GM19395 (cell line): Measurements from ENCODE around the gene EMILIN2.
"Not testable (repeated sequence)": the region's sequence is repeated elsewhere in the genome, so short reads cannot be mapped to it uniquely, and the experiment has no call there.

Experiments used
- ATAC-seq: cut with Tn5 transposase; IDR thresholded peaks from one replicate; pipeline ENCODE4 v1.9.1; 2021; ENCODE audit warnings: mild to moderate bottlenecking, moderate library complexity; ENCODE audit not compliant: unreplicated experiment

EMILIN2 gene

DNA sequence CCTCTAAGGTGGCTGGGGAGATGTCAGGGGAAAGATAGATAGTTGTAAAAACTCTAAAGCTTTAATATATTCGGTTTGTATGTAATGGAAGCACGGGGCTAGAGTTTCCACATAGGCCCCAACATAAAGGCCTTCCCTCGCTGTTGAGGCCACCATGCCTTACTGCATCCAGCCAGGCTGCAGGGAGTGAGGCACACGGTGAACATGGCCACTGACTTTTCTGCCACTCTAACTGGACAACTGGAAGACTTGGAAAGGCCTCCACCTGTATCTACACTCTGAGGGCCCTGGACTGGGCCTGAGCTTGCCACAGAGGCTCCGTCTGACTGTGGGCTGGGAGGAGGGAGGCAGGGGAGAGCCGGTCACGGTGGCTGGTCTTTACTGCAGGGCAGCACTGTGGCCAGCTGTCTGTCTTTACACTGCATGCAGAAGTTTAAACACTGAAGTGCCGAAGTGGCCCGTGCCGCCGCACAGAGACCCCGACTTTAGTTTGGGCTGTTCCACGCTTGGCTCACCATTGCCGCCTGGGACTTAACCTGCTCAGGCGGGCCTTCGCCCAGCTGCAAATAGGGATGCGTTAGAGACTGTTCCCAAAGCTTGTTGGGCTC lies 66.7 kb downstream of the EMILIN2 start:
- ATAC-seq, result no peak

GRCh38 chr18:2914185-2914880 lies 67.5 kb downstream of the EMILIN2 start:
- no peak for ATAC-seq

DNA sequence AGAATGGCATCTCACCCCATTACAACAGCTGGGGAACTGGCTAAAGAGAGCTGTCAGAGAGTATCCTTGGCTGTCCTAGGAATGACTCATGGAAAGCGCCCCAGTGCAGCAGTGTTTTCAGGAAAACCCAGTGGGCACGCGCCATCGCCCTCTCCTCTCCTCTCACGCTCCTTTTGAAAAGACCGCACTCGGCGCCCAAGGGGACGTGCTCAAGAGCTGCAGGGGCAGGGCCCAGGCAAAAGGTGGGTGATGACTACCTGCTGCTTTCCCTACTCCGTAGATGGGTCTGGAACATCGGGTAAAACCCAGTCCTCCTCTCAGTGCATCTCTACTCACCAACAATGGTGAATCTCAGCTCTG lies 68.1 kb downstream of the EMILIN2 start:
- no peak for ATAC-seq

GRCh38 chr18:2915486-2915885 lies 68.7 kb downstream of the EMILIN2 start:
- ATAC-seq, result not testable (repeated sequence)

GRCh38 chr18:2916184-2916583 lies 69.4 kb downstream of the EMILIN2 start:
- ATAC-seq, result no peak

DNA sequence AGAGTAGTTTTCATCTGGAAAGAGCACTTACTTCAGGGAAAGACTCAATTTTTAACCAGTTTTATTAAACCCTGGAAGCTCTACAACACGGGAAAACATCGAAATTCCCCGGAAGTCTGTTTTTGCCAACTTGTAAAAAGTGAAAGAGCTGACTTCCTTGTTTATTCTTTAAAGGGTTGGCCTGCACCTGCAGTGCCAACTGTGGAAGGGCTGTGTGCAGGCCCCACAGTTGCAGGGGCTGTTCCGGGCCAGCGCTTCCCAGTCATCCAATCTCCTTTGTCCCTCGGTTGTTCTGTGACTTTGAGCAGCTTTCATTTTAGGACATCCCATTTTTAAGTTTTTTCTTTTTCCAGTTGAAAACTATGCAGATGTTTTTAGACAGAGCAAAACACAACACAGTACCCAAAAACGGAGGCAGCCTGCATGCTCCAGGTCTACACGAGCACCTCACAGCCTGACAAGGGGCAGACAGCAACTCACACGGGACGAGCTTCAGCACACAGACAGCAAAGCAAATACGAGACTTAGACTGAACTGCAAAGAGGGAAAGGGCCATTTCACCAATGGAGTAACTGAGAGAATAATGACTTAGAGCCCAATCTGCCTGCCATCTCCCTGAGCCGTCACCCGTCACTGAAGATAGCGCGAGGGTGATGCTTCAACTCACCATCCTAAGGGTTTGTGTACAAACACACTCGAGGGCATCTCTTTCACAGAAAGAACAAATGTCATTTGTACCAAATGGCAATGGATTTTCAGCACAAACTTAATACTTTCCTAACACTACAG lies 70.6 kb downstream of the EMILIN2 start:
- no peak for ATAC-seq

DNA sequence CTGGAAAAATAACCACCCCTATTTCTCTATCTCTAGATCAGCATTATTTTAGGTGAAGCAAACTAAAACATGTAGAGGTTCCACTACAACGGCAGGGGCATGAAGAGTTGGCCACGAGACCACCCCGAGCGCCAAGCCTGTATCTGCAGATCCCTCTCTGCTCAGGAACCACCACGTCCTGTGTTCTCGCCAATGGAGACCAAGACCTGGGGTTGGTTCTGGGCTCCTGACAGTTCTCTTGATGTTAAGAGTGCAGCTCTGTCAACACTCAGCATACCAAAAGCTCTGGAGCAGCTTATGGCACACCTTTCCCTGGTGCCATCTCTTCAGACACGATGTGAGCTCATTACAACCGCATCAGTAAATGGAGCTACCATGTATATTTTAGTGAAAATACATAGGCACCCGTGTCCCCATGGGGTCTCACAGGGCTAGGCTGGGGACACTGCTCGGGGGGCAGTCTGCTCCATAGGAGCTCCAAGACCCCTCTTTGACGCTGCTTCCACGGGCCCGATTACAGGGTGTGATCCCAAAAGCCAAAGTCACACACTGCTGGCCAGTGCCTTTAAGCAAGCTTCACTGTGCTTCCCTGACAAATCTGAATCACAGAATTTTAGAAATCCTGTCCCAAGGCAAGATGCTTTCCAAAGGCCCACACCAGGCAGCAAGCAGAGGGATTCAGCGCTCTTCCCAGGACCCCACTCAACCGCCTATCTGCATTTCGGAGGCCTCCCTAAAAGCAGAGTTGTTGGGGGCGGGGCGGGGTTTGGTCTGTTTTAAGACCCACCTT lies 72.2 kb downstream of the EMILIN2 start:
- no peak for ATAC-seq

DNA sequence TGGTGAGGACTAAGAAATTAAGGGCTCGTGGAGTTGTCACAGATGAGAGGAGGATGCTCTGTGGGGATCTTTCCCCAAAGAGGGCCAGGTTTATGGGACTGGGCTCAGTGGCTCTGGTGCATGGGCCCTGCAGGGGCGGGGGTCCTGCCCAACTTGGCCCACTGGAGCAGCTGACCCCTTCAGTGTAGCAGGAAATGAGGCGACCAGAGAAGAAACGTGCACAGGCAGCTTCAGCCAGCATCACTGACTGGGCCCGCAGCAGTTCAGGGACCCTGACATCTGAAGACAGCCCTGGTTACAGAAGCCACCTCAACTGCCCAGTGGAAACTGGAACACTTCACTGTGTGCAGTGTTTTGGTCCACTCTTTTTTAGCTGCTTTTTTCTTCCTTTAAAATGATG lies 72.8 kb downstream of the EMILIN2 start:
- no peak for ATAC-seq

DNA sequence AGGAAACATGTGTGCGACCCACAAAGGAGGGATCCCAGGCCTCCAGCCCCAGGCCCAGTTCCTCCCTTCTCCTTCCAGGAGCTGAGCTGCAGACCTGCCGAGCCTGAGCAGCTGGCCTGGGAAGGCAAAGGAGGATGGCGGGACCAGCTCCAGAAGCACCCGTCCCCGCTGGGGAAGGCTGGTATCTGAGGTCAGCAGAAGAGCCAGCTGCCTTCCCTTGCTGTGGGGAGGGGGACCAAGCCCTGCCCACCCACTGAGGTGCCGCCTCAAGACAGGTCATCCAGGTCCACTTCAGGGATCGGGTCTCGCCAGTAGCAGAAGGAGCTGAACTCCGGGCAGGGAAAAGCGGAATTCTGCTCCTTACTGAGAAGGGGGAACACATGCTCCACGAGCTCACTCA lies 73.2 kb downstream of the EMILIN2 start:
- no peak for ATAC-seq

DNA sequence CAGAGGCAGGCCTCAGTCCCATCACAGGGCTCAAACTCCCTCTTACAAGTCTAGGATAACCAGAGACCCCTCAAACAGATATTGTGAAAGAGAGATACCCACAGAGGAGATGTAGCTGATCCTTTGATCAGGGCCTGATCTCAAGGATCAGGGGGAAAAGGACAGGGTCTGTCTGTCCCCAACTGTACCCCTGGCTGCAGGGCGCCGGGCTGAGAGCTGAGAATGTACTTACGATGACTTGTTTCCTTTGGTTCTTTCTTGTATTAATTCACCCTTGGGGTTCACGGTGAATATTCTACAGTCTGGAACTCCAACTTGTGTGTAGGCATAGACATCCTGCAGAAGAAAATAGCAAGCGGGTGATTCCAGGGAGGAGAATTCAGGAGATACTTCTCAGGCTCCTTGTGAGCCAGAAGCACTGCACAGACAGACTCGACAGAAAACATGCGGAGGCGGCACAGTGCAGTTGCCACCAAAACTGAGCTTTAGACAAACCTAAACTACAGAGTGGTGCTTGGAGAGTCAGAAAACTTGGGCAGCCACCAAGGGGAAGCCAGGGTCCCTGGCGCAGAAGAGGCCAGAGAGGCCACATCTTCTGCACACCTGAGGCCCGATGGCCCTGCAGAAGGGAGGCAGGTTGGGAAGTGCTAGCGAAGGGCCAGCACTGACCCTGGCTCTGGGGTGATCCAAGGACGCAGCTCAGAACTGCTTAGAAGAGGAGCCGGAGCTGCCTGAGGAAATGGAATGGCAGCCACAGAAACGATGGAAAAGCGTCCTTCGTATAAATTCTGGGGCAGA lies 73.9 kb downstream of the EMILIN2 start:
- no peak for ATAC-seq

DNA sequence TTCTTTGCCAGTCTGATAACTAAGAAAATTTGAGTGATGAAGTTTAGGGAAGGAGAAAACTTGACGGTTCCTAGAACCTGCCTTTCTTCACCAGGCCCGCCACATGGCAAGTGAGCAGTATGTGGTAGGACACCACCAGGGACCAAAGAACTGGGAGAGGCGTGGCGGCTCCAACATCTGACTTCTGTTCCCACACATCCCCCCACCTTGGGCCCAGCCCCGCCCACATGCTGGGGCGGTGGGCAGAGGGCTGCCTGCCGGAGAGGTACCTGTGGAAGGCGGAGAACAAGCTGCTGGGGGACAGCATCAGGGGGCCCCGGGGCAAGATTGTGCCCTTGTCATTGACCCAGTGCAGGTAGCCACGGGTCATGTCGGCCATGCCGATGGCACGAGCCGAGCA lies 75.0 kb downstream of the EMILIN2 start:
- ATAC-seq, result no peak

DNA sequence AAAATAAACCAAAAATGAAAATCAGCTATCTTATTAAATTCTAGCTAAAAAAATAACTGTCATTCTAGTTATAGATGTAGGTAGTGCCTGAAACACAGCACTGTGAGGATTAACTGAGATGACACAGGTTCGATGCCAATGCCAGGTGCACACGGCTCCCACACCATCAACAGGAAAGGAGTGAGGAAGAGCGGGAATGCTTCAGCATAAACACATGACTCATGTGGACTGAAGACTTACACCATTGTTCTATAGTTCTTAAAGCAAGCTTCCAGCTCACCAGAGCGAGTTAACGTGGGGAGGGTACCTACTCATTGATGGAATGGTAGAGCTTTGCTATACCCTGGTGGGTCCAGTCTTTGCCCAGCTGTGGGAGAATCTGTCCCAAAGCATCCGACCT lies 76.7 kb downstream of the EMILIN2 start:
- no peak for ATAC-seq

- no peak for ATAC-seq
These were observed 78.1 kb downstream of the EMILIN2 start for GRCh38 chr18:2924920-2925319.

- ATAC-seq, result no peak
These were observed 79.7 kb downstream of the EMILIN2 start for GRCh38 chr18:2926528-2926927.

- ATAC-seq, result no peak
These were observed 80.9 kb downstream of the EMILIN2 start for GRCh38 chr18:2927745-2928144.

GRCh38 chr18:2932247-2933181 lies 85.7 kb downstream of the EMILIN2 start:
- ATAC-seq, result no peak

GRCh38 chr18:2933995-2934394 lies 87.2 kb downstream of the EMILIN2 start:
- ATAC-seq, result no peak

- ATAC-seq, result no peak
These were observed 88.8 kb downstream of the EMILIN2 start for GRCh38 chr18:2935438-2936192.

DNA sequence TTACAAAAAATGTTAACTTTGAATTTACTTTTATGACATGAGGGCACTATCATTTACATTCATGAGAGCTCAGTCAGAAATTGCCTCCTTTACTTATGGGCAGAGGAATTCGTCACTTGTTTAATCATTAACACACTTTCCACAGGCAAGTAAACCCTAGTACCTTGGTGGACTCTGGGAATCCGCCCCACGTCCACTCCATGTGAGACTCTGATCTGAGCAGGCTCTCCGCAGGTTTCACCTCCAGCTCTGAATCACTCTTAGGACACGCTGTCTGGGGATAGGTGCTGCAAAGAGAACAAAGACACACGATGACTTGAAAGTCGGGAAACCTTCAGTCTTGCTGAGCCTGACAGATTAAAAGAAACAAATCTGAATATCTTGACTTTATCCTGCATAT lies 92.5 kb downstream of the EMILIN2 start:
- no peak for ATAC-seq
